Esophagus squamous epithelium (tissue), 5 donors: ENCODE measurements around the gene OPN4. TPM values are rescaled to one million over a fixed set of nuclear protein-coding genes. Genes with fewer than 3 reads are reported as not detected.

Experiments
- DNase-seq: peaks from one replicate; lab custom pipeline; 2025; lab: John Stamatoyannopoulos, UW
- H3K27ac ChIP-seq, 4 donors: fragments of 200-600 bp; sonication (generic); one replicate each; pipeline ENCODE4 v1.5.1; 2016 to 2019; ENCODE audit warnings: mild to moderate bottlenecking in 1 of 4
- H3K27me3 ChIP-seq, 4 donors: fragments of 200-600 bp; sonication (generic); 1 replicate in 3 of 4; 2 replicates in 1 of 4; pipeline versions ENCODE4 v1.5.1 to v1.6.0; 2017 to 2021; ENCODE audit warnings: antibody characterized with exemption in 1 of 4
- H3K36me3 ChIP-seq, 3 donors: fragments of 200-600 bp; sonication (generic); one replicate each; pipeline ENCODE4 v1.5.1; 2016 to 2019
- H3K4me1 ChIP-seq, 3 donors: fragments of 200-600 bp; sonication (generic); one replicate each; pipeline ENCODE4 v1.5.1; 2017 to 2019
- H3K4me3 ChIP-seq, 4 donors: fragments of 200-600 bp; sonication (generic); 1 replicate in 3 of 4; 2 replicates in 1 of 4; pipeline ENCODE4 v1.5.1; 2016 to 2019; ENCODE audit warnings: mild to moderate bottlenecking in 2 of 4, moderate library complexity in 1 of 4
- H3K9me3 ChIP-seq, 3 donors: fragments of 200-600 bp; sonication (generic); one replicate each; pipeline ENCODE4 v1.5.1; 2016 to 2019
- CTCF ChIP-seq, 6 experiments: fragments of 450-650 bp in 4 of 6; fragments of 200-600 bp in 2 of 6; sonication (generic) in 2 of 6; IDR thresholded peaks; one replicate each; pipeline ENCODE4 v1.5.1; 2016 to 2019; ENCODE audit warnings: antibody characterized with exemption in 6 of 6, mild to moderate bottlenecking in 4 of 6, moderate library complexity in 4 of 6
- POLR2A ChIP-seq, 4 donors: fragments of 450-650 bp; IDR thresholded peaks; one replicate each; pipeline ENCODE4 v1.6.1; 2017; ENCODE audit warnings: antibody characterized with exemption in 4 of 4, mild to moderate bottlenecking in 4 of 4, moderate library complexity in 3 of 4
- WGBS, 2 donors: methylation state at CpG; one replicate each; pipeline ENCODE4 v1.1.5; 2018; 5-methylcytosine and 5-hydroxymethylcytosine counted together
- intact Hi-C: fragments of 100-400 bp; cut with DNase I; formaldehyde crosslinking; loops from one replicate; pipeline ENCODE4 v1.15.0; 2022
- total RNA-seq, 4 donors: library from RNA; depleted of rRNA; stranded (reverse); fragments of >200 nt; gene quantifications; one replicate each; pipeline ENCODE4 v1.1.0, GENCODE V29; 2016
- donor health status: DM: yes; HTN: yes; CAD: no.

The OPN4 gene
- total RNA-seq, 4 donors from 2014 or later, result not detected

GRCh38 chr10:86665218-86665607 is 10.9 kb downstream of the OPN4 start:
- no peaks in the 10 kb centered on the region for H3K36me3 ChIP-seq
- TF ChIP-seq CTCF (IDR thresholded peaks at IDR 0.05) (no peak), POLR2A (IDR thresholded peaks at IDR 0.05) (no peak)
- WGBS, 2 donors, result 60 to 82% methylated on average over 7 of the region's 7 CpGs
- H3K27me3 ChIP-seq, result peaks cover 0 to 22% (median 0%) of the 10 kb centered on the region in 4 donors
- H3K27ac ChIP-seq, result peak overlapping the region in 3 of 4 donors; percentile 13 to 85 (median 39)
- no peaks in the 10 kb centered on the region for H3K9me3 ChIP-seq
- intact Hi-C loops, result no loop called here
- peaks cover 0 to 37% (median 5%) of the 10 kb centered on the region in 3 donors for H3K4me1 ChIP-seq
- H3K4me3 ChIP-seq, result no peak overlapping the region
- DNase-seq, result no peak

- no peaks in the 10 kb centered on the region for H3K36me3 ChIP-seq
- peaks cover 0 to 36% (median 5%) of the 10 kb centered on the region in 3 donors for H3K4me1 ChIP-seq
- no peak for DNase-seq
- no peaks in the 10 kb centered on the region for H3K9me3 ChIP-seq
- peaks cover 0 to 22% (median 0%) of the 10 kb centered on the region in 4 donors for H3K27me3 ChIP-seq
- H3K4me3 ChIP-seq, result no peak overlapping the region
- H3K27ac ChIP-seq, result peak overlapping the region in 3 of 4 donors; percentile 13 to 85 (median 39)
- intact Hi-C loops, result no loop called here
- TF ChIP-seq CTCF (IDR thresholded peaks at IDR 0.05) (no peak), POLR2A (IDR thresholded peaks at IDR 0.05) (no peak)
- 70 to 75% methylated on average over 8 to 11 of the region's 12 CpGs for WGBS, 2 donors
Observed at GRCh38 chr10:86665868-86666267, 11.5 kb downstream of the OPN4 start.

GRCh38 chr10:86666538-86666937 is 12.2 kb downstream of the OPN4 start:
- H3K9me3 ChIP-seq, result no peaks in the 10 kb centered on the region
- WGBS, 2 donors, result 92 to 100% methylated on average over 1 to 7 of the region's 7 CpGs
- peaks cover 5 to 36% (median 6%) of the 10 kb centered on the region in 3 donors for H3K4me1 ChIP-seq
- H3K36me3 ChIP-seq, result no peaks in the 10 kb centered on the region
- peak overlapping the region in 3 of 4 donors; percentile 82 to 90 (median 85) for H3K27ac ChIP-seq
- DNase-seq, result no peak
- H3K27me3 ChIP-seq, result peaks cover 0 to 22% (median 0%) of the 10 kb centered on the region in 4 donors
- H3K4me3 ChIP-seq, result peak overlapping the region in 2 of 4 donors; percentile 24 to 37
- TF ChIP-seq CTCF (IDR thresholded peaks at IDR 0.05) (no peak), POLR2A (IDR thresholded peaks at IDR 0.05) (no peak)
- intact Hi-C loops, result no loop called here

GRCh38 chr10:86667421-86668181 is 13.3 kb downstream of the OPN4 start:
- no peak for TF ChIP-seq POLR2A (IDR thresholded peaks at IDR 0.05)
- H3K4me1 ChIP-seq, result peaks cover 5 to 40% (median 6%) of the 10 kb centered on the region in 3 donors
- no peaks in the 10 kb centered on the region for H3K9me3 ChIP-seq
- no peak for DNase-seq
- intact Hi-C loops, result no loop called here
- no peaks in the 10 kb centered on the region for H3K36me3 ChIP-seq
- H3K27ac ChIP-seq, result peak overlapping the region; percentile 62 to 90 (median 84)
- WGBS, 2 donors, result no CpG with 5 or more reads among the region's 10 CpGs
- peak overlapping the region in 2 of 4 donors; percentile 37 to 53 for H3K4me3 ChIP-seq
- peaks cover 0 to 22% (median 0%) of the 10 kb centered on the region in 4 donors for H3K27me3 ChIP-seq

GRCh38 chr10:86668297-86669165 is 14.2 kb downstream of the OPN4 start, which contains the start of gene LDB3:
TSS of gene LDB3 (plus strand) at chr10:86668511. CDS start at chr10:86668692, 181 bp downstream.
- Histone ChIP-seq H3K4me3 (peak within 1 kb of the TSS in 3 of 4 donors; percentile 27 to 53 (median 37)), H3K27ac (peak within 1 kb of the TSS; percentile 62 to 90 (median 84)), H3K36me3 (no peaks in the 10 kb centered on the region), H3K27me3 (peaks cover 0 to 20% (median 0%) of the 10 kb centered on the region in 4 donors), H3K9me3 (no peaks in the 10 kb centered on the region), H3K4me1 (peaks cover 5 to 50% (median 9%) of the 10 kb centered on the region in 3 donors)
- intact Hi-C loops, result no loop called here
- DNase-seq, result no peak
- peak in 2 of 4 donors; percentile 46 to 67 for TF ChIP-seq POLR2A (IDR thresholded peaks at IDR 0.05)
- no peak for TF ChIP-seq CTCF (IDR thresholded peaks at IDR 0.05)
- 38 to 75% methylated on average over 10 of the region's 23 CpGs for WGBS, 2 donors
